ENCODE results near the gene CSTA.

Gene CSTA

DNA sequence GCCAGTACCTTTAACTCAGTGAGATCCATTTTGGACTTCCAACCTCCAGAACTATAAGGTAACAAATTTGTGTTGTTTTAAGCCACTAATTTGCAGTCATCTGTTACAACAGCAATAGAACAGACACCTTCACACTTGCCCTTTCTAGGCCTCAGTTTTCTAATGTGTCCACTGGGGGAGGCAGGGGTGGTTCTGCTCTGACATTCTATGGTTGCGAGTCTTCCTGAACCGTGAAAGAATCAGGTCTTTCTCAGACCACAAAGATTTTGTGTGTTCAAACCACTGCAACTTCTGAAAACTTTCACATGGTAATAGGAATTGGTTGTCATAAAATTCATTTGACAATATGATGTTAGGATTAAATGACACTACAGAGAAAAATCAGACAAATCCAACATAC is 26.8 kb upstream of the CSTA start:
- Histone ChIP-seq H3K9ac (ENCODE audit: low read depth, low read length, poor library complexity, severe bottlenecking) (no peak overlapping the region), H3K4me2 (ENCODE audit: low read depth, low read length, poor library complexity, severe bottlenecking) (no peak overlapping the region), H3K9me2 (replicated peaks; ENCODE audit: low read depth, low read length) (no peaks in the 10 kb centered on the region), H3K79me2 (ENCODE audit: insufficient read depth, low read length) (no peaks in the 10 kb centered on the region), H3K4me3 (ENCODE audit: low read length, poor library complexity, severe bottlenecking) (no peak overlapping the region), H2AFZ (ENCODE audit: low read length) (no peak overlapping the region), H3F3A (ENCODE audit: low read depth) (no peaks in the 10 kb centered on the region), H4K20me1 (ENCODE audit: insufficient read depth, low read length, poor library complexity, severe bottlenecking) (no peaks in the 10 kb centered on the region), H3K4me1 (ENCODE audit: insufficient read depth, low read length, poor library complexity, severe bottlenecking) (peaks cover 32% of the 10 kb centered on the region), H3K27me3 (ENCODE audit: insufficient read depth, low read length, poor library complexity, severe bottlenecking) (no peaks in the 10 kb centered on the region), H3K9me3 (ENCODE audit: insufficient read depth, low read depth, low read length) (0 out of 2 replicates have a peak, but pooled peaks cover 4% of the 10 kb centered on the region), H3K36me3 (ENCODE audit: insufficient read depth, low read length) (no peaks in the 10 kb centered on the region)
- TF ChIP-seq, protein P1, sequence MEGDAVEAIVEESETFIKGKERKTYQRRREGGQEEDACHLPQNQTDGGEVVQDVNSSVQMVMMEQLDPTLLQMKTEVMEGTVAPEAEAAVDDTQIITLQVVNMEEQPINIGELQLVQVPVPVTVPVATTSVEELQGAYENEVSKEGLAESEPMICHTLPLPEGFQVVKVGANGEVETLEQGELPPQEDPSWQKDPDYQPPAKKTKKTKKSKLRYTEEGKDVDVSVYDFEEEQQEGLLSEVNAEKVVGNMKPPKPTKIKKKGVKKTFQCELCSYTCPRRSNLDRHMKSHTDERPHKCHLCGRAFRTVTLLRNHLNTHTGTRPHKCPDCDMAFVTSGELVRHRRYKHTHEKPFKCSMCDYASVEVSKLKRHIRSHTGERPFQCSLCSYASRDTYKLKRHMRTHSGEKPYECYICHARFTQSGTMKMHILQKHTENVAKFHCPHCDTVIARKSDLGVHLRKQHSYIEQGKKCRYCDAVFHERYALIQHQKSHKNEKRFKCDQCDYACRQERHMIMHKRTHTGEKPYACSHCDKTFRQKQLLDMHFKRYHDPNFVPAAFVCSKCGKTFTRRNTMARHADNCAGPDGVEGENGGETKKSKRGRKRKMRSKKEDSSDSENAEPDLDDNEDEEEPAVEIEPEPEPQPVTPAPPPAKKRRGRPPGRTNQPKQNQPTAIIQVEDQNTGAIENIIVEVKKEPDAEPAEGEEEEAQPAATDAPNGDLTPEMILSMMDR (conservative IDR thresholded peaks at IDR 0.05; ENCODE audit: low read length) = peak; percentile 37; the same call in 1 of the 2 replicates
- no peak for TF ChIP-seq EZH2phosphoT487 (IDR thresholded peaks at IDR 0.05; ENCODE audit: borderline replicate concordance)

DNA sequence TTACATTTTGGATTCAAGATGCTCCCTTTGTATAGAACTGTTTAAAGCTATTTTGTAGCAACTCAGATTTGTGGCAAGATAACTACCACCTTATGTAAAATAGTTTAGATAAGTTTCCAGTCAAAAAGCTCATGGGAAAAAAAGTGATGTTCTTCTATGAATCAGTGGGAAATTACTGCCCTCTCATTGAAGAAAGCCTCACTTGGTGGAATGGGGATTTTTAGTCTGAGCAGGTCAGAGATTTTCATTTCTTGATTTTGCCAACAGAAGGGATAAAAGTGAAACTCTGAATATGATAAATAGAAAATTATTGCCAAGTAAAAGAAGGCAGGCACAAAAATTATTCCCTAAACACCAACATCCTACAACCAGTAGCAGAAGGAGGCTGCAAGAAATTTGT is 25.8 kb upstream of the CSTA start:
- Histone ChIP-seq H3F3A (ENCODE audit: low read depth) (no peaks in the 10 kb centered on the region), H3K36me3 (ENCODE audit: insufficient read depth, low read length) (no peaks in the 10 kb centered on the region), H4K20me1 (ENCODE audit: insufficient read depth, low read length, poor library complexity, severe bottlenecking) (no peaks in the 10 kb centered on the region), H3K9me3 (ENCODE audit: insufficient read depth, low read depth, low read length) (0 out of 2 replicates have a peak, but pooled peaks cover 4% of the 10 kb centered on the region), H3K27me3 (ENCODE audit: insufficient read depth, low read length, poor library complexity, severe bottlenecking) (no peaks in the 10 kb centered on the region), H3K4me3 (ENCODE audit: low read length, poor library complexity, severe bottlenecking) (no peak overlapping the region), H2AFZ (ENCODE audit: low read length) (no peak overlapping the region), H3K4me1 (ENCODE audit: insufficient read depth, low read length, poor library complexity, severe bottlenecking) (peaks cover 32% of the 10 kb centered on the region), H3K79me2 (ENCODE audit: insufficient read depth, low read length) (no peaks in the 10 kb centered on the region), H3K4me2 (ENCODE audit: low read depth, low read length, poor library complexity, severe bottlenecking) (no peak overlapping the region), H3K9ac (ENCODE audit: low read depth, low read length, poor library complexity, severe bottlenecking) (no peak overlapping the region), H3K9me2 (replicated peaks; ENCODE audit: low read depth, low read length) (no peaks in the 10 kb centered on the region)
- TF ChIP-seq, protein P1 (conservative IDR thresholded peaks at IDR 0.05; ENCODE audit: low read length) = no peak
- TF ChIP-seq EZH2phosphoT487 (IDR thresholded peaks at IDR 0.05; ENCODE audit: borderline replicate concordance) = no peak

DNA sequence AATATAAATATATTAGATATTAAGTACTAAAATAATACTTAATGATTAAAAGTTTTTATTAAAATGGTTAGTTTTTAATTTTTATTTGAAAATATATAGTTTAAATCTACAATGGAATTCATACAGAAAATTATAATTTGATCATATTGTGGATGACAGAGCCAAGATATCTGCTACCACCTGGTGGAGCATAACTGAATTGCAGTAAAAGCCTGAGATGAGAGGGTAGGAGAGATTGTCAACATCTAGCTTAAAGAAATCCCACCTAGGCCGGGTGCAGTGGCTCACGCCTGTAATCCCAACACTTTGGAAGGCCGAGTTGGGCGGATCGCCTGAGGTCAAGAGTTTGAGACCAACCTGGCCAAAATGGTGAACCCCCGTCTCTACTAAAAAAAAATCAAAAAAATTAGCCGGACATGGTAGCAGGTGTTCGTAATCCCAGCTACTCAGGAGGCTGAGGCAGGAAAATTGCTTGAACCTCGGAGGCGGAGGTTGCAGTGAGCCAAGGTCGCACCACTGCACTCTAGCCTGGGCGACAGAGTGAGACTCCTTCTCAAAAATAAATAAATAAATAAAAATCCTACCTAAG is 25.1 kb upstream of the CSTA start:
- H3K4me2 ChIP-seq (ENCODE audit: low read depth, low read length, poor library complexity, severe bottlenecking) = no peak overlapping the region
- H3K9me3 ChIP-seq (ENCODE audit: insufficient read depth, low read depth, low read length) = 0 out of 2 replicates have a peak, but pooled peaks cover 4% of the 10 kb centered on the region
- no peak overlapping the region for H2AFZ ChIP-seq (ENCODE audit: low read length)
- no peaks in the 10 kb centered on the region for H3K27me3 ChIP-seq (ENCODE audit: insufficient read depth, low read length, poor library complexity, severe bottlenecking)
- no peaks in the 10 kb centered on the region for H3K9me2 ChIP-seq (replicated peaks; ENCODE audit: low read depth, low read length)
- no peaks in the 10 kb centered on the region for H4K20me1 ChIP-seq (ENCODE audit: insufficient read depth, low read length, poor library complexity, severe bottlenecking)
- H3K4me3 ChIP-seq (ENCODE audit: low read length, poor library complexity, severe bottlenecking) = no peak overlapping the region
- no peaks in the 10 kb centered on the region for H3F3A ChIP-seq (ENCODE audit: low read depth)
- H3K4me1 ChIP-seq (ENCODE audit: insufficient read depth, low read length, poor library complexity, severe bottlenecking) = peaks cover 27% of the 10 kb centered on the region
- H3K79me2 ChIP-seq (ENCODE audit: insufficient read depth, low read length) = no peaks in the 10 kb centered on the region
- H3K9ac ChIP-seq (ENCODE audit: low read depth, low read length, poor library complexity, severe bottlenecking) = no peak overlapping the region
- no peak for TF ChIP-seq EZH2phosphoT487 (IDR thresholded peaks at IDR 0.05; ENCODE audit: borderline replicate concordance)
- TF ChIP-seq, protein P1 (conservative IDR thresholded peaks at IDR 0.05; ENCODE audit: low read length) = peak; percentile 60
- H3K36me3 ChIP-seq (ENCODE audit: insufficient read depth, low read length) = no peaks in the 10 kb centered on the region
